ENCODE results near the gene ATRIP. TPM values are rescaled to one million over a fixed set of nuclear protein-coding genes. Genes with fewer than 3 reads are reported as not detected.

Gene ATRIP
- polyA plus RNA-seq, 3 donors, result 3.4 to 4.0 (median 3.9) TPM

DNA sequence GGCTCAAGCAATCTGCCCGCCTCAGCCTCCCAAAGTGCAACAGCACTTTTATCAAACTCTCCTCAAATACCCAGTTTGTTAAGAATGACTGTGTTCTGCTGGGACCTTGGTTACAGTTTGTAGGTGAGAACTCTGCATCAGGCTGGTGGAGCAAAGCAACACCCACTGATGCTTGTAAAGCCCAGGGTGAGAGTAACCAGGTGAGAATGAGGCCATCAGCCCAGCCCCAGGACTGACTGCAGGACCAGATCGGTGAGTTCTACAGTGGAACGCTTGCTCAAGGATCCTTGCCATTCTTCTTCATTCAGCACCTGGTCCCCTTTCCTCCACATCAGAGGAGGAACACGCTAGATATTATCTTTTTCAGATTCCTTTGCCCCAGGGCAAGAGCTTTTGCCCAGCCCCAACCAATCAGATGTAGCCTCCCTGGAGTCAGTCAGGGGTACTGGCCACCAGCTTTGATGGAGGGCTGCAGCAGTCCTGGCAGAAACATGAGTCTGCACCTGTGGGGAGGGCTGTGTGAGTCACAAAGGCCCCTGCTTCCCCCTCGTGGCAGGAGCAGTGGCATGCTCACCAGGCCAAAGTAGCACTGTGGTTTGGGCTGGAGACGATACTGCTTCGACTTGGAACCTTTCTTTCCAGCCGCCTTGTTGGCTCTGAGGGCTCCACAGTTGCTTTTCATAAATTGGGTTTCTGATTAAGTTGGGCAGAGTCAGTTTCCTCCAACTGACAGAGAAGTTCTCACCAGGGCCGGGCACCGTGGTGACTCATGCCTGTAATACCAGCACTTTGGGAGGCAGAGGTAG lies 60.9 kb downstream of the ATRIP start:
- H3K27ac ChIP-seq (ENCODE audit: low read depth, low read length), result no peak overlapping the region
- WGBS, 3 donors, result 33 to 40% (median 38%) methylated on average over 10 of the region's 10 CpGs

DNA sequence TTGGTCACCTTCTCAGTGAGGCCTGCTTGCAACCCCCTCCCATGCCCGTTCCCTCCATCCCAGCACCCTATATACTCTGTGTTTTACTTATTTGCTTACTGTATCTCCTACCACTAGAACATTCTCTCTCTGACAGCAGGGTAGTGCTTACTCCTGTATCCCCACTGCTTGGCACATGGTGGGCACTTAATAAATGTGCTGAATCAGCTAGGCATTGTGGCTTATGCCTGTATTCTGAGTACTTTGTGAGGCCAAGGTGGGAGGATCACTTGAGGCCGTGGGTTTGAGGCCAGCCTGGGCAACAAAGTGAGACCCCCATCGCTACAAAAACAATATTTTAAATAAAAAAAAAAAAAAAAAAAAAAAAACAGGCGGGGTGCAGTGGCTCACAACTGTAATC lies 65.0 kb downstream of the ATRIP start:
- H3K27ac ChIP-seq (ENCODE audit: low read depth, low read length), result no peak overlapping the region
- WGBS, 3 donors, result 90 to 97% (median 91%) methylated on average over 4 of the region's 4 CpGs

DNA sequence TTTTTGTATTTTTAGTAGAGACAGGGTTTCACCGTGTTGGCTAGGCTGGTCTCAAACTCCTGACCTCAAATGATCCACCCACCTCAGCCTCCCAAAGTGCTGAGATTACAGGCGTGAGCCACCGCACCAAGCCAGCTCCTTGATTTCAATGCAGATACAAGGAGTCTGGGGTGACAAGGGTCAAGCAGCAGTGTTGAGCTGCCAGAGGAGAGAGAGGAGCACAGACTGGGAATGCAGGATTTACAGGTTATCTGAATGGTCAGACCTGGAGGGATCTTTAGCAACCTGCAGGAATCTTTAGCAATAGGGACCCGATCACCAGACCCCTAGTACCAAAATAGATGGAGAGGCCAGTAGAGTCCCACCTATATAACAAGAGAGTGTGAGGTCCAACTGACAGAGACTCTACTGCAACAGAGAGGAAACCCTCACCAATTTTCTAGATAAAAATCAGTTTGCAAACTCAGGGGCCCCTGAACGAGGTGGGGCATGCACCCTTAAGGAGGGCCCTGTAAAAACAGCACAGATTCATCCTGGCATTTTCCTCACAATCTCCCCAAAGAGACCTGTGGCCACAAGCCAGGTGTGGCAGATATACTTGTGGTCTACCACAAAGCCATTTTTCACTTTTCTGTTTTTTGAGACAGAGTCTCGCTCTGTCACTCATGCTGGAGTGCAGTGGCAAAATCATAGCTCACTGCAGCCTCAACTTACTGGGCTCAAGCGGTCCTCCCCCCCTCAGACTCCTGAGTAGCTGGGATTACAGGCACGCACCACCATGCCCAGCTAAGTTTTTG lies 68.1 kb downstream of the ATRIP start:
- 87 to 94% (median 87%) methylated on average over 8 of the region's 8 CpGs for WGBS, 3 donors
- H3K27ac ChIP-seq (ENCODE audit: low read depth, low read length), result no peak overlapping the region

Other genes starting within 250 kb of the ATRIP start
- 1 to 10 TPM in 1 of 3 donors, under 1 TPM in 1, not detected in 1; 0.88 to 2.5 TPM for gene CAMP, start 223.2 kb upstream of the ATRIP start, polyA plus RNA-seq
- gene ZNF589, start 205.6 kb upstream of the ATRIP start, polyA plus RNA-seq, result 1 to 10 TPM; 2.6 to 7.2 (median 4.3) TPM
- gene NME6, start 145.4 kb upstream of the ATRIP start, polyA plus RNA-seq, result 10 to 100 TPM; 12.1 to 18.2 (median 15.1) TPM
- not detected for gene SPINK8, start 113.1 kb upstream of the ATRIP start, polyA plus RNA-seq
- 1 to 10 TPM in 1 of 3 donors, not detected in 2; 1.5 TPM for gene FBXW12, start 74.5 kb upstream of the ATRIP start, polyA plus RNA-seq
- gene PLXNB1, start 16.7 kb upstream of the ATRIP start, polyA plus RNA-seq, result 10 to 100 TPM; 31.2 to 51.0 (median 35.4) TPM
- 10 to 100 TPM in 2 of 3 donors, 1 to 10 TPM in 1; 5.5 to 14.1 (median 11.6) TPM for gene CCDC51, start 6.6 kb upstream of the ATRIP start, polyA plus RNA-seq
- gene TMA7, start 6.5 kb upstream of the ATRIP start, polyA plus RNA-seq, result 100 to 1,000 TPM; 180 to 622 (median 308) TPM
- 100 to 1,000 TPM in 2 of 3 donors, 10 to 100 TPM in 1; 49.8 to 116 (median 111) TPM for gene SHISA5, start 57.4 kb downstream of the ATRIP start, polyA plus RNA-seq
- gene PFKFB4, start 110.1 kb downstream of the ATRIP start, polyA plus RNA-seq, result 1 to 10 TPM; 1.7 to 6.5 (median 5.2) TPM
- under 1 TPM in 1 of 3 donors, not detected in 2; 0.04 TPM for gene UCN2, start 117.0 kb downstream of the ATRIP start, polyA plus RNA-seq
- 10 to 100 TPM in 1 of 3 donors, 1 to 10 TPM in 2; 1.4 to 10.3 (median 2.2) TPM for gene COL7A1, start 148.6 kb downstream of the ATRIP start, polyA plus RNA-seq
- gene UQCRC1, start 162.9 kb downstream of the ATRIP start, polyA plus RNA-seq, result 100 to 1,000 TPM; 122 to 214 (median 155) TPM
- not detected for gene TMEM89, start 175.0 kb downstream of the ATRIP start, polyA plus RNA-seq
- gene SLC26A6, start 188.7 kb downstream of the ATRIP start, polyA plus RNA-seq, result 10 to 100 TPM in 1 of 3 donors, 1 to 10 TPM in 2; 8.7 to 14.1 (median 8.9) TPM
- gene CELSR3, start 216.1 kb downstream of the ATRIP start, polyA plus RNA-seq, result 1 to 10 TPM in 2 of 3 donors, under 1 TPM in 1; 0.48 to 1.5 (median 1.0) TPM
- 10 to 100 TPM in 2 of 3 donors, 1 to 10 TPM in 1; 9.2 to 13.9 (median 13.5) TPM for gene NCKIPSD, start 239.2 kb downstream of the ATRIP start, polyA plus RNA-seq

All from adipose tissue (tissue), 3 donors.